ENCODE results near the gene PPP6R2.

Gene PPP6R2

GRCh38 chr22:50435291-50436014 lies 92.3 kb downstream of the PPP6R2 start:
- Histone ChIP-seq H3K36me3 (ENCODE audit: control insufficient read depth, insufficient read depth, low read length) (peaks cover 43% of the 10 kb centered on the region), H3K4me3 (ENCODE audit: low read length) (no peak overlapping the region), H3K9me3 (ENCODE audit: control insufficient read depth, insufficient read depth, low read length) (no peaks in the 10 kb centered on the region), H3K4me1 (ENCODE audit: control insufficient read depth, insufficient read depth, low read length) (no peaks in the 10 kb centered on the region; the same call in 1 of the 2 replicates), H3K27ac (ENCODE audit: low read length) (no peak overlapping the region), H3K27me3 (ENCODE audit: control insufficient read depth, insufficient read depth, low read length) (no peaks in the 10 kb centered on the region)
- no CpG with 5 or more reads among the region's 20 CpGs for WGBS (ENCODE audit: insufficient coverage, insufficient read length)
- no peak for DNase-seq (ENCODE audit: low read depth, low spot score)

DNA sequence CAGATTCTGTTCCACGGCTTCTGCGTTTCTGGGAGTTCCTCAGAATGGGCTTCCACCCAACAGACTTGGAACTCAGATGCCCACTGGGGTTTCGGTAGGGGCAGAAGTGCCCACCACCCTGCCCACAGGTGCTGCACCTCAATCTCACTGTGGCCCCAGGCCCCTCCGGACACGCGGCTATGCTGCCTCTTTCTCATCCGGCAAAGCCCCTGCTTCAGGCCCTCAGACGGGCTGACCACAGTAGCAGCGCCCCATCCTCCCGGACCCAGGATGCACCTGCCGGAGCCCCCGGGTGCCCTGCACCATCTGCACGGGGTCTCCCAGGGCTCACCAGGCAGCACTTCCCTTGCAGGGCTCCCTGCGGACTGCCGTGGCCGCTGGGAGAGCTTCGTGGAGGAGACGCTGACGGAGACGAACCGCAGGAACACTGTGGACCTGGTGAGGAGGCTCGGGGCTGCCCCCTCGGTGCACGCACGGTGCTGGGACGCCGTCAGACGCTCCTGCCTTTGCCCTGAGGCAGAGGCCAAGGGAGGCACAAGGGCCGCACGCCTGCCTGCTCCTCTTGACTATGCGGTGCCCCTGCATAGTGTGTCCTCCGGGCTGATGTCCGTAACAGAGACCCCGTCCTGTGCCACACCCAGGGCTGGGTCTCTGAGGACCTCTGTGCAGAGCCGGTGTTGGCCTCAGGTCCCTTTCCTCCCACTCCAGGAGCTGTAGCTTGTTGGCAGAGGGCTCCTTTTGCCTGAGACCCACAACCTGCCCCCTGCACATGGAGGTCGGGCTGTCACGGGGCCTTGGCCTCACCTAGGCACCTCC lies 93.1 kb downstream of the PPP6R2 start:
- no peaks in the 10 kb centered on the region for H3K27me3 ChIP-seq (ENCODE audit: control insufficient read depth, insufficient read depth, low read length)
- no peak overlapping the region for H3K27ac ChIP-seq (ENCODE audit: low read length)
- H3K4me3 ChIP-seq (ENCODE audit: low read length) = no peak overlapping the region
- no CpG with 5 or more reads among the region's 37 CpGs for WGBS (ENCODE audit: insufficient coverage, insufficient read length)
- DNase-seq (ENCODE audit: low read depth, low spot score) = no peak
- peaks cover 46% of the 10 kb centered on the region for H3K36me3 ChIP-seq (ENCODE audit: control insufficient read depth, insufficient read depth, low read length)
- no peaks in the 10 kb centered on the region for H3K9me3 ChIP-seq (ENCODE audit: control insufficient read depth, insufficient read depth, low read length)
- H3K4me1 ChIP-seq (ENCODE audit: control insufficient read depth, insufficient read depth, low read length) = no peaks in the 10 kb centered on the region; the same call in 1 of the 2 replicates

DNA sequence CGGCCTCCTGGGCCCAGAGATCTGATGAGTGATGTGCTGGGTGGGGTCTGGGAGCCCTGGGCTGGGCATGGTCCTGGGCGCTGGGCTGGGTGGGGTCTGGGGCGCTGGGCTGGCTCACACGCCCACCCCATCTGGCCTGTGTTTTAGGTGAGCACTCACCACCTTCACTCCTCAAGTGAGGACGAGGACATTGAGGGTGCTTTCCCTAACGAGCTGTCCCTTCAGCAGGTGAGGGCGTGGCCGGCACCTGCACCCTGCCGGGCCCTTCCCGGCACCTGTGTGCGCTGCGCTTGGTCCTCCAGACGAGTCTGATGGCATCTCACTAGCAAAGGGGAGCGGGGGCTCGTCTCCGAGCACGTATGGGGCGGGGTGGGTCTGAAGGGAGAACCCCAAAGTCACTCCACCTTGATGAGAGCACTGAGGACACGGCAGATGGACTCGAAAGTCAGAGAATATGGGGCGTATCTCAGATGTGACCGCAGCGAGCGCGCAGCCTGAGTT lies 93.8 kb downstream of the PPP6R2 start:
- H3K27ac ChIP-seq (ENCODE audit: low read length) = no peak overlapping the region
- peaks cover 40% of the 10 kb centered on the region for H3K36me3 ChIP-seq (ENCODE audit: control insufficient read depth, insufficient read depth, low read length)
- H3K27me3 ChIP-seq (ENCODE audit: control insufficient read depth, insufficient read depth, low read length) = no peaks in the 10 kb centered on the region
- no peak for DNase-seq (ENCODE audit: low read depth, low spot score)
- no peak overlapping the region for H3K4me3 ChIP-seq (ENCODE audit: low read length)
- no peaks in the 10 kb centered on the region; the same call in 1 of the 2 replicates for H3K4me1 ChIP-seq (ENCODE audit: control insufficient read depth, insufficient read depth, low read length)
- H3K9me3 ChIP-seq (ENCODE audit: control insufficient read depth, insufficient read depth, low read length) = no peaks in the 10 kb centered on the region
- WGBS (ENCODE audit: insufficient coverage, insufficient read length) = no CpG with 5 or more reads among the region's 25 CpGs

DNA sequence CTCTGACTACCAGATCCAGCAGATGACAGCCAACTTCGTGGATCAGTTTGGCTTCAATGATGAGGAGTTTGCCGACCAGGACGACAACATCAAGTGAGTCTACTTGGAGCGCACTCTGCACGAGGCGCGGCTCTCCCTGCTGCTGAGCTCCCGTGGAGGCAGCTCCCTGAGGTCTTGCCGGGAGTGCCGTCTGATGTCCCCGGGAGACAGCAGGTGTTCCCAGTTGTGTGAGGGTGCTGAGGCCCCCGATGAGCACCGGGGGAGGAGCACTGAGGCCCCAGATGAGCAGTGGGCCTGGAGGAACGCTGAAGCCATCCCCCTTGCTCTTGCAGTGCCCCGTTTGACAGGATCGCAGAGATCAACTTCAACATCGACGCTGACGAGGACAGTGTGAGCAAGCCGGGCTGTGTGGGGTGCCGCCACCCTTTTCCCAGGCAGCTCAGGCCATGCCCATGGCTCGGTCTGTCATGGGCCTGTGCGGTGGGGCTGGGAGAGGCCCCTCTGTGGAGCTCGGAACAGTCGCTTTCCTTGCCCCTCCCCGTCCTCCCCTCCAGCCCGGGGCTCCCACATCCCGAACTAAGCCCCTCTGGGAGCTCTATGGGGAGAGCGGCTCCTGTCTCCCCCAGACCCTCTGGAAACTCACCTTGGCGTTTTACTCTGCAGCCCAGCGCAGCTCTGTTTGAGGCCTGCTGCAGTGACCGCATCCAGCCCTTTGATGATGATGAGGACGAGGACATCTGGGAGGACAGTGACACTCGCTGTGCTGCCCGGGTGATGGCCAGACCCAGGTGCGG lies 94.6 kb downstream of the PPP6R2 start:
- Histone ChIP-seq H3K27me3 (ENCODE audit: control insufficient read depth, insufficient read depth, low read length) (no peaks in the 10 kb centered on the region), H3K9me3 (ENCODE audit: control insufficient read depth, insufficient read depth, low read length) (no peaks in the 10 kb centered on the region), H3K4me3 (ENCODE audit: low read length) (no peak overlapping the region), H3K36me3 (ENCODE audit: control insufficient read depth, insufficient read depth, low read length) (peaks cover 33% of the 10 kb centered on the region), H3K27ac (ENCODE audit: low read length) (no peak overlapping the region), H3K4me1 (ENCODE audit: control insufficient read depth, insufficient read depth, low read length) (no peaks in the 10 kb centered on the region; the same call in 1 of the 2 replicates)
- no peak for DNase-seq (ENCODE audit: low read depth, low spot score)
- WGBS (ENCODE audit: insufficient coverage, insufficient read length) = no CpG with 5 or more reads among the region's 36 CpGs

DNA sequence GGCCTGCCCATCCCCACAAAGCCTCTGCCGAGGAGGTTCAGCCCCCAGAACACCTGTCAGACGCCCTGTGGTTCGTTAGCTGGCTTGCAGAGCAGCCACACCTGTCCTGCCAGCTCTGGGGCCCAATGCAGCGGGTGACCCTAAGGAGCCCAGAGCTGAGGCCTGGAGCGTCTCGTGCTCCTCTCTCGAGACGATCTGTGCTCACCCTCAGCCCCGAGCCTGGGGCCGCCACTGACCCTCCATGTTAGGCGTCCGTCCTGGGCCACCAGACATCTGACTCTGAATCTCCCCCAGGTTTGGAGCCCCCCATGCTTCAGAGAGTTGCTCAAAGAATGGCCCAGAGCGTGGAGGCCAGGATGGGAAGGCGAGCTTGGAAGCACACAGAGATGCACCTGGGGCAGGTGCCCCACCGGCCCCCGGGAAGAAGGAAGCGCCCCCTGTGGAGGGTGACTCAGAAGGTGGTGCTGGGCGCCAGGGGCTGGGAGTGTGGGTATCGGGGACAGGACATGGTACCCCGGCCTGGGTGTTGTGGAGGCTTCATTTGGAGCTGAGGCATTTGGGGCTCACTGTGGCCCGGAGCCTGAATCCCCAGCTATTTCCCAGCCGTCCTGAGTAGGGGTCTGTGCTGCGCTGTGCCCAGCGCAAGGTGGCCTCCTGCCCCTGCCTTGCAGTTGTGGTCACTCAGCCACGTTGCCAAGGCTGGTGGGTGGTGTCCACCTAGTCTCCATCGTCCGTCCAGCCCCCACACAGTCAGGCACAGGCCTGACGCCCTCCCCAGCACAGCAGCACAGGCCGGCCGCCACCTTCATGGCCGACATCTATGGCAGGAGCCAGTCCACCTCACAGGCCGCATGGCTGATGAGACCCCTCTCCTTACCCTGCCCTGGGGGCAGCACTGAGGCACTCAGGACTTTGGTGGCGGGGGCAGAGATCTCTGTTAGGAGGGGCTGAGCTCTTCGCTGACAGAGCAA lies 95.5 kb downstream of the PPP6R2 start:
- Histone ChIP-seq H3K4me1 (ENCODE audit: control insufficient read depth, insufficient read depth, low read length) (no peaks in the 10 kb centered on the region; the same call in 1 of the 2 replicates), H3K4me3 (ENCODE audit: low read length) (no peak overlapping the region), H3K9me3 (ENCODE audit: control insufficient read depth, insufficient read depth, low read length) (no peaks in the 10 kb centered on the region), H3K27me3 (ENCODE audit: control insufficient read depth, insufficient read depth, low read length) (no peaks in the 10 kb centered on the region), H3K27ac (ENCODE audit: low read length) (no peak overlapping the region), H3K36me3 (ENCODE audit: control insufficient read depth, insufficient read depth, low read length) (peaks cover 33% of the 10 kb centered on the region)
- WGBS (ENCODE audit: insufficient coverage, insufficient read length) = no CpG with 5 or more reads among the region's 34 CpGs
- no peak for DNase-seq (ENCODE audit: low read depth, low spot score)

GRCh38 chr22:50439314-50439870 lies 96.3 kb downstream of the PPP6R2 start:
- Histone ChIP-seq H3K4me3 (ENCODE audit: low read length) (no peak overlapping the region), H3K4me1 (ENCODE audit: control insufficient read depth, insufficient read depth, low read length) (no peaks in the 10 kb centered on the region; the same call in 1 of the 2 replicates), H3K27me3 (ENCODE audit: control insufficient read depth, insufficient read depth, low read length) (no peaks in the 10 kb centered on the region), H3K9me3 (ENCODE audit: control insufficient read depth, insufficient read depth, low read length) (no peaks in the 10 kb centered on the region), H3K27ac (ENCODE audit: low read length) (no peak overlapping the region), H3K36me3 (ENCODE audit: control insufficient read depth, insufficient read depth, low read length) (peaks cover 33% of the 10 kb centered on the region)
- no CpG with 5 or more reads among the region's 17 CpGs for WGBS (ENCODE audit: insufficient coverage, insufficient read length)
- DNase-seq (ENCODE audit: low read depth, low spot score) = no peak

DNA sequence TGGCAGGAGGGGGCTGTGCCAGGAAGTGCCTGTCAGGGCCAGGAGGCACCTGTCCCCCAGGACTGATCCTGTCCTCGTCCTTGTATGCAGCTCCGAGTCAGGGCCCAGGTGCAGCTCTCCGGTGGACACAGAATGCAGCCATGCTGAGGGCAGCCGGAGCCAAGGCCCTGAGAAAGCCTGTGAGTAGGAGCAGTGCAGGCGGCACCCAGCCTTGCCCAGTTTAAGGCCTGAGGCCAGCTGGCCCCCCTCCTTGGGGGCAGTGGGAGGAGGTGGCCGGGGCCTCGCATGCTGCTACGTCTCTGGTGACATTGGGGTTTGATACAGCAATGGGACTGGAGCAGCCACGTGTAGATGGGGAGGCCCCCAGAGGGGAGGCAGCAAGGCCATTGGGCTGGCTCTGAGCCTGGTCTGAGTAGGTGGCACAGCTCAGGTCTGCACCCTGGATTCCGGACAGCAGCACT lies 96.8 kb downstream of the PPP6R2 start:
- H3K9me3 ChIP-seq (ENCODE audit: control insufficient read depth, insufficient read depth, low read length) = no peaks in the 10 kb centered on the region
- H3K4me3 ChIP-seq (ENCODE audit: low read length) = no peak overlapping the region
- peaks cover 31% of the 10 kb centered on the region for H3K36me3 ChIP-seq (ENCODE audit: control insufficient read depth, insufficient read depth, low read length)
- no peaks in the 10 kb centered on the region; the same call in 1 of the 2 replicates for H3K4me1 ChIP-seq (ENCODE audit: control insufficient read depth, insufficient read depth, low read length)
- no peak overlapping the region for H3K27ac ChIP-seq (ENCODE audit: low read length)
- H3K27me3 ChIP-seq (ENCODE audit: control insufficient read depth, insufficient read depth, low read length) = no peaks in the 10 kb centered on the region
- no peak for DNase-seq (ENCODE audit: low read depth, low spot score)
- WGBS (ENCODE audit: insufficient coverage, insufficient read length) = no CpG with 5 or more reads among the region's 10 CpGs

- no peak for DNase-seq (ENCODE audit: low read depth, low spot score)
- Histone ChIP-seq H3K36me3 (ENCODE audit: control insufficient read depth, insufficient read depth, low read length) (peaks cover 26% of the 10 kb centered on the region), H3K27ac (ENCODE audit: low read length) (no peak overlapping the region), H3K27me3 (ENCODE audit: control insufficient read depth, insufficient read depth, low read length) (no peaks in the 10 kb centered on the region), H3K9me3 (ENCODE audit: control insufficient read depth, insufficient read depth, low read length) (no peaks in the 10 kb centered on the region), H3K4me1 (ENCODE audit: control insufficient read depth, insufficient read depth, low read length) (no peaks in the 10 kb centered on the region; the same call in 1 of the 2 replicates), H3K4me3 (ENCODE audit: low read length) (no peak overlapping the region)
- no CpG with 5 or more reads among the region's 26 CpGs for WGBS (ENCODE audit: insufficient coverage, insufficient read length)
These were observed 97.6 kb downstream of the PPP6R2 start for GRCh38 chr22:50440544-50441249.

Data from iPS DF 6.9 (cell line).